ENCODE results near the gene CCDC27.
A peak's percentile ranks its signal among the peaks of the same experiment; 100 is the strongest.

CCDC27 gene

DNA sequence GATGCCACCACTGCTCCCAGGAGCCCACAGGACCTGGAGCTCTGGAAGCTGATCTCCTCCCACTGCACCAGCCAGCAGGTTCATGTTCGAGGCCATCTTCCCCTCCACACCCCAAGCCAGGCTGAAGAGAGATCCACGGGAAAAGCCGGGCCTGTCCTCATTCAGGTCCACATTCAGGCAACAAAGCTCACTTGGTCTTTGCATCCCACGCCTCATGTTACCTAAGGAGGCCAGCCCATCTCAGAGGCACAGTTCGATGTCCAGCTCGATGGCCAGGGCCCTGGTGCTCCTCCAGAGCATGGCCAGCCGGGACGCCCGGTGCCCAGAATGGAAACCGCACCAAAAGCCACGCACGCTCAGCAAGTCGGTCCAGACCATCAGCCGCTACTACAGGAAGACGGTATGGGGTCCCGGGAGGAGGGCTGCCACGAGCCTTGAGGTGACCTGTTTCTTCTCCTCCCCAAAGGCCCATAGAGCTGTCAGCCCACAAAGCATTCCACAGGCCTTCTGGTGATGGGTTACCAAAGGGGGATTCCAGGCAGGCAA, at the start of gene CCDC27:
Gene CCDC27, plus strand, starts transcription at position 51 of the 546 bp plus-strand sequence. Its CDS starts 32 bp downstream, at position 83.
- DNase-seq, result no peak

DNA sequence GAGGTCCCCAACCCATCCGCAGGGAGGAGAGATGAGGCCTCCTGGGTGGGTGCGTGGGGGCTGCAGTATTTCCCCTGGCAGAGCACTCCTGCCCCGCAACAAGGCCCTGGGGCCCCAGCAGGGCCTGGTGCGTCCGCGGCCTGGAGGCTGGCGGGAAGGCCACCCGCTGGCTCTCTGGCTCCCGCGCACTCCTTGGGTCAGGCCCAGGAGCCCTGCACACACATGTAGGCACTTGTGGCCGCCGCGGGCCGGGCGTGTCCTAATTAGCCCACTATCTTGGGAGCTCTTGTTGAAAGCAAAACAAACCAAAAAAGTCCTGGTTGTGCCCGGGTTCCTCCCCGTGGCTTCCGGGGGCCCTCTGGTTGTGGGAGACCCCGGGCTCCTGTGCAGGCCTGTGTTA, 49.7 kb upstream of the CCDC27 start:
- DNase-seq, result no peak

GRCh38 chr1:3702990-3703728, 49.1 kb upstream of the CCDC27 start:
- DNase-seq, result peak; percentile 16

GRCh38 chr1:3703786-3704371, 48.4 kb upstream of the CCDC27 start:
- DNase-seq, result no peak

DNA sequence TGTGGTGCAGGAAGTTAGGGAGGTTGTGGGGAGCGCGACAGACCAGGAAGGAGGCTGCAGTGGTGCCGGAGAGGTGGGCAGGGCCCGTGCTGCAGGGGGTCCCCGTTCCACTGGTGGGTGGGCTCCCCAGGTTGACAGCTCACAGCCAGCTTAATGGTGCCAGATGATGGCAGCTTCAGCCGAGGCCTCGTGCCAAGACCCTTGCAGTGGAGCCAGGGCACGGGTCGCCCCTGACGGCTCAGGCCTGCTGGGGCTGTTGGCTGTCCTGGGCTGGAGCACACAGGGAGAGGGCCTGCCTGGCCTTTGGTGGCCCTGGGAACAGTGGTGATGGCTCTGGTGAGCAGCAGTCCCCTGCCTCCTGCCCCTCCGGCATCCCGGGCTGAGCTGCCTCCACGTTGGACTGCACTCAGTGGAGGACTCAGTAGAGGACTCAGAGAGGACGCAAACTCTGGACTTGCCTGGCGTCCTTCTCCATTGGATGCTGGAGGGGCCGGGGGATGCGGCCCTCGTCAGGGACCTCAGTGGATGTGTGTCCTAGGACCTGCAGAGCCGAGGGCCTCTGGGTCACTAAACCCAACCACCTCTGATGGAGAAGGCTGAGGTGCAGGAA, 46.8 kb upstream of the CCDC27 start:
- no peak for DNase-seq

DNA sequence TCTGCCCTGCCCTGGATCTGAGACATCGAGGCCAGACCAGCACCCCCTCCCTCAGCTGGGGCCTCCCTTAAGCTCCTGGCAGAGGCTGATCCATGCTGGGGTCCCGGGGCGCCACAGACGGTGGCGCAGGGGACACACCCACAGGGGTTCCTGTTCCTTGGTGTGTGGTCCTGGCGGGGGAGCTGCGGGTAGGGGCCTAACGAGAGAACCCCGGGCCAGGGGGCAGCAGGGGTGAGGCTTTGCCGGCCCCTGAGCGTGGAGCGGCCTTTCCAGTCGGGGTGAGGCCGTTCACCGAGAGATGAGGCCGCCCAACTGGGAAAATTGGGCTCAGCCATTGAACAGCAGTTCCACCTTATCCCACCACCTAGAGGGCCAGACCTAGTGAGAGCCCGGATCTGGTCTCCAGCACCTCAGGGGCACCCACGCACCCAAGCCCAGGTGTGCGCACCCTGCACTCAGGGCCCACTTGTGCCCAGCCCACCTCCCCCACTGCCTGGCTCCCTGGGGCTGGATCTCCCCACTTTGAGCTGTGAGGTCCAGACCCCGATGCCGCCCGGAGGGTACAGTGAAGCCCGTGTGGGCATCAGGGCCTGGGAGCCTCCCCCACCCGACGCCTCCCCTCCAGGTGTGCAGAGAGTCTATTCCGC, 45.5 kb upstream of the CCDC27 start:
- no peak for DNase-seq

DNA sequence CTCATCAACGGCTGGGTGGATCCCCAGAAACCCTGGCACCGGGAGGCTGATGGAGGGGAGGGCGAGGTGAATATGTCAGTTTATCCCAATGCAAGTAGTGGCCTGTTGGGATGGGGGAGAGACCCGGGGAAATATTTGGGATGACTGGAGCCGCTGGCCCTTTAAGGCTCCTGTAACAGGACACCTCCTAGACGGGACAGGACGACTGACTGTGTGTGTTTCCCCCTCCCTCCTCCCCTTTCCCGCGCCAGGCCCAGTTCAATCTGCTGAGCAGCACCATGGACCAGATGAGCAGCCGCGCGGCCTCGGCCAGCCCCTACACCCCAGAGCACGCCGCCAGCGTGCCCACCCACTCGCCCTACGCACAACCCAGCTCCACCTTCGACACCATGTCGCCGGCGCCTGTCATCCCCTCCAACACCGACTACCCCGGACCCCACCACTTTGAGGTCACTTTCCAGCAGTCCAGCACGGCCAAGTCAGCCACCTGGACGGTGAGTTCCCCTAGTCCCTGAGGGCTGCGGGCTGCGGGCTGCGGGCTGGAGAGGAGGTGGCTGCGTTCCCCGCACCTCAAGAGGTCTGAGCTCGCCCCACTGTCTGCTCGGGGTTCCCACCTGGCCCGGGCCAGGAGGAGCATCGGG, 44.8 kb upstream of the CCDC27 start:
- DNase-seq, result no peak

DNA sequence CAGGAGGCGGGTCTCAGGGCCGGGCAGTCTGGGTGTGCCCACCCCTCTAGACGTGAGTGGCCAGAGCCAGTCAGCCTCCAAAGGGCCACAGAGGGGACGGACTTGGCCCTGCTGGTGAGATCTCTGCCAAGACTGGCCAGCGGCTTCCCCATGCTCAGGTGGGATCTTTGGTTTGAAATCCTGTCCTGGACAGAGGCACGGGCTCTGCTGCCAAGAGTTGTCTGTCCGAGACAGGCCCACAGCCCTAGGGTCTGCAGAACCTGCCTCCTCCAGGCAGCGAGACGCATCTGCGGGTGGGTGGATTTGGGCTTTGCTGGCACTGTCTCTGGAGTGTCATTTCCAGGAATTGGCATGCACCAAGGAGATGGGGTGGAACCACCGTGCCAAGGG, 44.3 kb upstream of the CCDC27 start:
- DNase-seq, result no peak

GRCh38 chr1:3708791-3709190, 43.5 kb upstream of the CCDC27 start:
- no peak for DNase-seq

DNA sequence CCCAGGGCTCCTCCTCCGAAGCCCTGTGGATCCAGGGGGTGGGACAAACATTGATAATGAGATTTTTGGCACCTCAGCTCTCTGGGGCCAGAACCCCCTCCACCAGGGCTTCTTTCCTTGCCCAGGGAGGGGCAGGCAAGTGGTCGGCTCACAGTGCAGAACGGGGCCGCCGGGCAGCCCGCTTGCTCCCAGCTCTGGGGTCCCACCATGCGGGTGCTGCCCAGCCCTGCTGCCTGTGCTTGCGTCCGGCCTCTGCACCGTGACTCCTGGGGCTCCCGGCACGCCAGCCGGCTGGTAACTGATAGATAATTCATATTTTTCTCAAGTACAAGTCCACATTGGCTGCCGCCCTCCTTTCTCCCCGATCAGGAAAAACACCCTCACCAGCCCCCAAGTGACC, 42.0 kb upstream of the CCDC27 start:
- DNase-seq, result no peak

DNA sequence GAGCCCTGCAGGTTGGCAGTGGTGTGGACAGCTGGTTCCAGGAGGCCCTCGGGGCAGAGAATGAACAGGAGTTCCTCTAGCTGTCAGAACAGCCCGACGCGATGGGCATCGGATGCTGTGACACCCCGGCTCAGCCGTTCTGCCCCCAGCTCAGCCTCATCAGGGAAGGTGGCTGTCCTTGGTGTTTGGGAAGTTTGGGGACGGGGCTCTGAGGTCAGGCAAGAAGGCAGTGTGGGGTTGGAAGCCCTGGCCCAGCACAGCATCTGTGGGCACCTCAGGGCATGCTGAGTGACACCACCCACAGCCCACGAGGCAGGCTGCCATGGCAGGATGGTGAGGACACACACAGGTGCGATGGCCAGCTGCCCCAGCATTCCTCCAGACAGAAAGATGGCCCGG, 40.9 kb upstream of the CCDC27 start:
- DNase-seq, result no peak

- DNase-seq, result no peak
Measured at GRCh38 chr1:3711780-3712451, 40.3 kb upstream of the CCDC27 start.

- DNase-seq, result no peak
Measured at GRCh38 chr1:3712573-3713535, 39.4 kb upstream of the CCDC27 start.

DNA sequence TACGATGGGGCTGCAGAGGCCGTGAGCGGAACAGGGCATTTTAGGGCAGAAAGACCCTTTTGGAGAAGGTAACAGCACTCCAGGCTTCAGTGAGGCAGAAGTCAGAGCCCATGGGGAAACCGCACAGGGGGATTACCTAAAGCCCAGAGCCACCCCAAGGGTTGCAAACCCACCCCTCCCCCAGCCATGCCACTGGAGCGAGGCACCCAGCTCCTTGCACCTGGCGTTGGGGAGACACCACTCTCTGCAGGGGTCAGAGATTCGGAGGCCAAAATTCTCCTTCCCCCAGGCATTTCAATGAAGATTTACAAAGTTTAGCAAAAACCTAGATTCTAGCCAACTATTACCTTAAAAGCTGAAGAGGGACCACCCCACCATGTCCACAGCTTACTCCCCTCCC, 38.4 kb upstream of the CCDC27 start:
- DNase-seq, result no peak

DNA sequence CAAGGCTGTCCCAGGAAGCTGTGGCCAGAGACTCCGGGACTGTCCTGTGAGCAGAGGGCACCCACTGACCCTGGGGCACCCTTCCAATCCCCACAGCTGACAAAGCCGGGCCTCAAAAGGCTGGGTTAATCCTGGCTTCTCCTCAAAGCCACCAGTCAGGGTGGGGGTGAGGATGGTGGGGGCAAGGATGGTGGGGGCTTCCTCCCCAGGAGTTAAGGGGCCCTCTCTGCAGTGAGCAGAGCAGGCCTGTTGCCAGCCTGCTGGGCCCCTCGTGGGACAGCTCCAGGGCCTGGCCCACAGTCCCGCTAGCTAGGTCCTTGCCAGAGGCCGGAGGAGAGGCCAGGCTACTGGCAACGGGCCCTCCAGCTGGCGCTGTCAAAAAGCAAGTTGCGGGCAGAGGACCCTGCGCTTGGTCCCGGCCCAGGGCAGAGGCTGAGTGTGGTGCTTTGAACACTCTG, 37.9 kb upstream of the CCDC27 start:
- DNase-seq, result no peak

GRCh38 chr1:3714814-3715213, 37.4 kb upstream of the CCDC27 start:
- no peak for DNase-seq

- DNase-seq, result no peak
Measured at GRCh38 chr1:3716351-3716750, 35.9 kb upstream of the CCDC27 start.

- no peak for DNase-seq
Measured at GRCh38 chr1:3717041-3717714, 35.1 kb upstream of the CCDC27 start.

DNA sequence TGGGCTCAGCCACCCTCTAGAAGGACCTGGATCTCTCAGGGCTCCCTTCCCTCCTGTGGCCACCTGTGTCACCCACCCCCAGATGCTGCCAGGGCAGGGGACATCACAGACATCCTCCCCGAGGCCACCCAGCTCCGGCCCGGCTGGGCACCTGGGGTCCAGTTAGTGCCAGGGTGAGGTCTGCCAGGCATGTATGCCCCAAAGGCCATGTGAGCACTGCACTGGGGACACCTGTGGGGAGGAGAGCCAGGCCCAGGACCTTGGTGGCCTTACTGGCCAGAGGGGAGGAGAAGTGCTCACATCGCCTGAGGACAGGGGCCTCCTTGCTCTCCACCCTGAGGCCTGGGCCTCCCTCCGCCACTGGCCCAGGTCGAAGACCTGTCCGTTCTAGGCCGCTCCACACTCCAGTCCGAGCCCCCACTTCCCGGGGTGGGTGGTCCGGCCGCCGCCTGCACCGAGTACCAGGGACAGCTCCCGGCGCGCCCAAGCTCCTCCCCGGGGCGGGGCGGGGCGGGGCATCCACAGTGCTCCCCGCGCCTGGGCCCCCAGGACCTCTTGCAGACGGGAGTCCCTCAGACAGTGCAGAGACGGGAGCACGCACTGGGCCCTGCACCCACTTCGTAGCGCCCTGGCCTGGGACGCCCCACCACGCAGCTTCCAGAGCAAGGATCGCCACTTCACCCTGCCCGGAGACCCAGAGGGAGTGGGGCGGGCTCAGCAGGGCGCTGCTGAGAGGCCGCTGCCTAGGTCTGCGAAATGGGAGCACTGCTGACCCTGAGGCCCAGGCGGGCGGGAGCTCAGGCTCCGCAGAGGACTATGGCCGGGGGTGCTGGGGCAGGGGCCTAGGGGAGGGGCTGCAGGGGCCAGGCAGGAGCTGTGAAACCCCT, 34.3 kb upstream of the CCDC27 start:
- DNase-seq, result no peak

GRCh38 chr1:3718764-3719163, 33.5 kb upstream of the CCDC27 start:
- DNase-seq, result no peak
